ENCODE results near the gene PLAAT3. TPM values are rescaled to one million over a fixed set of nuclear protein-coding genes. Genes with fewer than 3 reads are reported as not detected.
A peak's percentile ranks its signal among the peaks of the same experiment; 100 is the strongest.
"Not testable (repeated sequence)": the region's sequence is repeated elsewhere in the genome, so short reads cannot be mapped to it uniquely, and the experiment has no call there.

PLAAT3 gene
- total and polyA plus RNA-seq, 2 of the 8 experiments (the other 6 are each of a cell fraction or from before 2014, with no cell fraction given) = 109 to 190 TPM

GRCh38 chr11:63581224-63581623 is 33.0 kb downstream of the PLAAT3 start:
- not testable (repeated sequence) for H2AFZ ChIP-seq (ENCODE audit: low read length); H2BK120ac ChIP-seq (replicated peaks; ENCODE audit: low read depth, low read length); H4K91ac ChIP-seq (replicated peaks; ENCODE audit: insufficient read length, low read length); H2BK15ac ChIP-seq (ENCODE audit: low read length); H4K20me1 ChIP-seq (replicated peaks in 1 of 2; ENCODE audit: control insufficient read depth in 1 of 2, insufficient read depth in 2 of 2, low read length in 2 of 2); H3K23ac ChIP-seq (ENCODE audit: insufficient read length); H3K79me2 ChIP-seq (ENCODE audit: control insufficient read depth in 1 of 2, insufficient read depth in 2 of 2, low read length in 2 of 2); H3K79me1 ChIP-seq (ENCODE audit: low read depth, low read length); H3K4me2 ChIP-seq (ENCODE audit: insufficient read depth in 1 of 2, low read depth in 2 of 2, low read length in 2 of 2); H3K18ac ChIP-seq (ENCODE audit: extremely low read depth, low read length); H3K4me3 ChIP-seq (ENCODE audit: extremely low read depth in 1 of 4, insufficient read depth in 2 of 4, low read depth in 3 of 4, low read length in 4 of 4); FAIRE-seq; DNase-seq (ENCODE audit: low read depth in 1 of 2, low spot score in 2 of 2); H3K56ac ChIP-seq (replicated peaks; ENCODE audit: insufficient read length, low read depth, low read length); H3K27me3 ChIP-seq (replicated peaks in 1 of 4; ENCODE audit: control insufficient read depth in 3 of 4, extremely low read depth in 1 of 4, insufficient read depth in 3 of 4, low read length in 3 of 4); H3K27ac ChIP-seq (ENCODE audit: low read depth, low read length); H3K4ac ChIP-seq (replicated peaks; ENCODE audit: insufficient read length, low read depth, low read length); H2BK20ac ChIP-seq (ENCODE audit: low read length); H3K14ac ChIP-seq (ENCODE audit: insufficient read length); H3K23me2 ChIP-seq (ENCODE audit: low read depth, low read length); H3K4me1 ChIP-seq (replicated peaks in 1 of 4; ENCODE audit: control insufficient read depth in 3 of 4, insufficient read depth in 4 of 4, low read length in 3 of 4); H2BK12ac ChIP-seq (ENCODE audit: low read depth, low read length); H2AK5ac ChIP-seq (ENCODE audit: low read depth, low read length); H4K5ac ChIP-seq (ENCODE audit: insufficient read length, low read depth, low read length); H4K8ac ChIP-seq (ENCODE audit: extremely low read depth, insufficient read depth, low read length); H3K9ac ChIP-seq (replicated peaks in 1 of 4; ENCODE audit: extremely low read depth in 1 of 4, low read depth in 3 of 4, low read length in 3 of 4); H2BK5ac ChIP-seq (ENCODE audit: low read depth, low read length)
- H3K9me3 ChIP-seq (ENCODE audit: insufficient read depth in 2 of 2, low read depth in 1 of 2, low read length in 1 of 2) = peaks cover 19% of the 10 kb centered on the region in 2 experiments
- 81% methylated on average over 7 of the region's 7 CpGs; no CpG with 5 or more reads in 1 of the 2 experiments for WGBS, 2 experiments (ENCODE audit: extremely low coverage in 1 of 2, insufficient coverage in 1 of 2, insufficient read length in 1 of 2, insufficient replicate concordance in 2 of 2, low coverage in 1 of 2, low lambda C conversion rate in 2 of 2, missing lambda C conversion rate in 1 of 2)
- ChIA-PET CTCF (ENCODE audit: partially characterized antibody) (interaction anchor here (1.2 kb wide), 1 partner anchor 22 kb away, joined by 4 read pairs; no protein-coding TSS in a partner anchor), POLR2A (ENCODE audit: partially characterized antibody) (interaction anchor here (1.5 kb wide), 1 partner anchor 14 kb away, joined by 4 read pairs; no protein-coding TSS in a partner anchor)
- peaks cover 8 to 51% (median 31%) of the 10 kb centered on the region in 4 experiments for H3K36me3 ChIP-seq (ENCODE audit: control insufficient read depth in 2 of 4, insufficient read depth in 4 of 4, low read length in 3 of 4)
- TF ChIP-seq EP300 (IDR thresholded peaks at IDR 0.05; ENCODE audit: borderline replicate concordance in 1 of 2, low read depth in 2 of 2, low read length in 2 of 2) (peak in 1 of 2 experiments; percentile 87; a peak in 1 of 3 replicates), TEAD4 (IDR thresholded peaks at IDR 0.05; ENCODE audit: low read depth, low read length) (peak; percentile 36; the same call in 1 of the 2 replicates), CEBPB (IDR thresholded peaks at IDR 0.05; ENCODE audit: low read depth, low read length) (0 out of 2 replicates have a peak, but pooled peaks have one; percentile 23)
